Natural killer cell treated with Interleukin-12 subunit alpha and Interleukin-12 subunit beta and Interleukin-15 and Interleukin-18, amount 100 ng/mL, for 72 hours (primary cell): Measurements from ENCODE around the gene THRA. TPM values are rescaled to one million over a fixed set of nuclear protein-coding genes. Genes with fewer than 3 reads are reported as not detected.
A peak's percentile ranks its signal among the peaks of the same experiment; 100 is the strongest.
"Not testable (repeated sequence)": the region's sequence is repeated elsewhere in the genome, so short reads cannot be mapped to it uniquely, and the experiment has no call there.

Experiments used
- ATAC-seq, 2 donors: fragments of 150-1000 bp; cut with Tn5 transposase in 1 of 2; sonication (Bioruptor Pico), chemical (Tn5 transposase) in 1 of 2; 2 replicates each; pipeline ENCODE4 v1.10.0; 2021
- DNase-seq: peaks from one replicate; pipeline ENCODE4 v3.0.0; 2022; ENCODE audit warnings: low spot score
- H3K27ac Mint-ChIP-seq, 2 donors: 1 replicate in 1 of 2; 2 replicates in 1 of 2; pipeline ENCODE4 v1.8.0; 2022; ENCODE audit warnings: mixed read lengths in 2 of 2, mild to moderate bottlenecking in 1 of 2, moderate library complexity in 1 of 2
- H3K27me3 Mint-ChIP-seq, 2 donors: 1 replicate in 1 of 2; 2 replicates in 1 of 2; pipeline ENCODE4 v1.8.0; 2022; ENCODE audit warnings: mixed read lengths in 2 of 2
- H3K36me3 Mint-ChIP-seq: one replicate; pipeline ENCODE4 v1.8.0; 2022; ENCODE audit warnings: mixed read lengths
- H3K4me1 Mint-ChIP-seq, 2 donors: 1 replicate in 1 of 2; 2 replicates in 1 of 2; pipeline ENCODE4 v1.8.0; 2022; ENCODE audit warnings: low read depth in 2 of 2, mixed read lengths in 2 of 2, mild to moderate bottlenecking in 1 of 2
- H3K4me3 Mint-ChIP-seq: one replicate; pipeline ENCODE4 v1.8.0; 2022; ENCODE audit warnings: mixed read lengths
- H3K9me3 Mint-ChIP-seq: 2 replicates; pipeline ENCODE4 v1.8.0; 2022; ENCODE audit warnings: mixed read lengths
- total RNA-seq, 2 donors: library from RNA; stranded (reverse); gene quantifications; one replicate each; pipeline ENCODE4 v1.2.3, GENCODE V29; 2022

THRA gene
- total RNA-seq, 2 donors from 2014 or later, result 4.9 to 10.9 TPM

DNA sequence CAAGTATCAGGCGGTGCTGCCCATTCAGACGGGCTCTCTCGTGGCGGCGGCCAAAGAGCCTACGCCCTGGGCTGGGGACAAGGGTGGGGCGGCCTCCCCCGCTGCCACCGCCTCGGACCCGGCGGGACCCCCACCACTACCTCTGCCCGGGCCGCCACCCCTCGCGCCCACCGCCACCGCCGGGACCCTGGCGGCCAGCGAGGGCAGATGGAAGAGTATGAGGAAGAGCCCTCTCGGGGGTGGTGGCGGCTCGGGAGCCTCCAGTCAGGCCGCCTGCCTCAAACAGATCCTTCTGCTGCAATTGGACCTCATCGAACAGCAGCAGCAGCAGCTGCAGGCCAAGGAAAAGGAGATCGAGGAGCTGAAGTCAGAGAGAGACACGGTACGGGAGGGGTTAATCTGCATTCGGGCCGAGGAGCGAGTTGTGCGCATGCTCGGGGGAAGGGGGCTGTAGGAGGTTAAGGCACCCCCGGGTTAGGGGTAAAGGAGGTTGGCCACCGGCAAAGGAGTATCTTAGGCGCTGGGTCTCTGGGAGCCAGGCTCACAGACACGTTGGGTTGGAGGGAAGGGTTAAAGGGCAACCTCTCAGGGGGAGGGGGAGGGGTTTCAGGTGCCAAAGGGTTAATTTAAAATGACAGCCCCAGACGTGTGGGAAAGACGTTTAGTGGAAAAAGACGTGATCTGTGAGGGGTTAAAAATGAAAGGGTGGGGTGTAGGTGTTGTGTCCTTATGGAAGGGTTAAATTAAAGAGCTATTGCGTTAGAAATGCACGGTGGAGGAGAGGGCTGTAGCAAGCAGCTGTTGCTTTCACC, 60.4 kb downstream of the THRA start:
- H3K36me3 Mint-ChIP-seq, result peaks cover 16% of the 10 kb centered on the region

DNA sequence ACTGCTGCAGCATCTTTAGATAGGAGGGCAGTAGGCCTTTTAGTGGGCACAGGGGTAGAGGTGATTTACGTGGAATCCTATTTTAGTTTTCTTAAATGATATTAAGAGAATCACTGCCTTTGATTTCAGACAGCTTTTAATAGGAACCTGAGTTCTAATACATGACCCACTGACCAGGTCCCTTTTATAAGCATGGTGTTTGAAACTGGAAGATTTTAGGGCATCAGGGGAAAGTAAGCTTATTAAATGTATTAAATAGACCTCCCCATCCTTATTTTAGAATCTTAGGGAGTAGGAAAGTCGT, 61.0 kb downstream of the THRA start:
- peaks cover 16% of the 10 kb centered on the region for H3K36me3 Mint-ChIP-seq
- H3K27ac Mint-ChIP-seq, result peak overlapping the region; percentile 85 to 93
- no peaks in the 10 kb centered on the region for H3K27me3 Mint-ChIP-seq
- peak overlapping the region; percentile 100 for H3K4me3 Mint-ChIP-seq
- peaks cover 33% of the 10 kb centered on the region in 2 donors for H3K4me1 Mint-ChIP-seq
- DNase-seq (no peak), ATAC-seq (no peak)
- no peaks in the 10 kb centered on the region for H3K9me3 Mint-ChIP-seq

More for the DNA sequence above, 60.4 kb downstream of the THRA start:
- Mint-ChIP-seq H3K4me1 (peaks cover 33 to 36% of the 10 kb centered on the region in 2 donors), H3K27ac (peak overlapping the region; percentile 85 to 93), H3K9me3 (no peaks in the 10 kb centered on the region), H3K4me3 (peak overlapping the region; percentile 100), H3K27me3 (no peaks in the 10 kb centered on the region)
- peak in 1 of 2 donors; percentile 22 for ATAC-seq
- DNase-seq, result peak; percentile 73

DNA sequence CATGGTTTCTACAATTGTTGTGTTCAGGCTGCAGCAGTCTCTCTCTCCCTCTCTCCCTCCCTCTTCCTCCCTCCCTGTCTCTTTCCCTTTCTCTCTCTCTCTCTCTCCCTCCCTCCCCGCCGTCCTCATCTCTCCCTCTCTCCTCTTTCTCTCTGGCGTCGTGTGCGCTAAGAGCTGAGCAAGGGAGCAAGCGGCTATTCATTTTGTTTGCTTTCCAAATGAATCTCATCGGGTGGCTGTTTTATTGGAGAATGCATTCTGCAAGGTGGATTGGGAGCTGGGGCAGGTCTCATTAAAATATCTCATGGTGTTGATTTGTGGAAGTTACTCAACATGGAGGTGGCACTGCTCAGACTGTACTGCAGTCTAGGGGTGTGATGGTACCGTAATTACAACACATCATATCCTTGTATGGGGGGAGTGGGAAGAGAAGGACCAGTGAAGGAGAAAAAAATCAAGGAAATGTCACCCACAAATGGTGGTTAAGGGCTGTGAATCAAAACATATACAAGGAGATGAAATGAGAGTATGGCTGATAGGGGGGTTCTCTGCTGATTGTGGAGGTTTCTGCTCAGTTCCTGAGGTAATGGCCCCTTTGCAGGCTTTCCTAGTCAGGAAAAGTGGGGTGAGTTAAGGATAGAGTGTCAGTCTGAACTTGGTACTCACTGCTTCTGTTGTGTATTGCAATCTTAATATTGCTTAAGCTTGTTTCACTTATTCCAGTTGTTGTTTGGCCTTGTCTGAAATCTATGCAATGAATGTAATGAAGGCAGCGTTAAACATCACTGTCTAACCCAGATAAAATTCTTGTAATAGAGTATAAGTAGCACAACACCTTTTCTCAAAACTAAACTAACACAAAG, 61.7 kb downstream of the THRA start:
- Mint-ChIP-seq H3K27me3 (no peaks in the 10 kb centered on the region), H3K4me3 (peak overlapping the region; percentile 100), H3K9me3 (no peaks in the 10 kb centered on the region), H3K27ac (peak overlapping the region; percentile 85 to 93), H3K4me1 (peaks cover 33% of the 10 kb centered on the region in 2 donors), H3K36me3 (peaks cover 21% of the 10 kb centered on the region)
- no peak for DNase-seq
- no peak for ATAC-seq

DNA sequence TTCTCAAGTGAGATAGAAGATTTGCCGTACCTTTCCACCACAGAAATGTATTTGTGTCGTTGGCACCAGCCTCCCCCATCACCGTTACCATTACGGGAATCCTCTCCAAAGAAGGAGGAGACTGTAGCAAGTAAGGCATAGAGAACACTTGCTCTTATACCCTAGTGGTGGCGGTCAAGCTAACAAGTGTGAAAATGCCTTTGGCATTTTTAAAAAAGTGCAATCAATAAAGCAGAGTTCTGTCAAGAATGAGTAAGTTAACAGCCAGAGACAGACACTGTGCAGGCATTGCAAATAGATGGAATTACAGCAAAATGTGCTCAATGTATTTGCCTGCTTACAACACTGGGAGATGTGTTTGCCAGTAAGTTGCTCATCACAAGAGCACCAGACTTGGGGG, 66.7 kb downstream of the THRA start:
- no peaks in the 10 kb centered on the region for H3K27me3 Mint-ChIP-seq
- peak overlapping the region in 1 of 2 donors; percentile 77 for H3K27ac Mint-ChIP-seq

DNA sequence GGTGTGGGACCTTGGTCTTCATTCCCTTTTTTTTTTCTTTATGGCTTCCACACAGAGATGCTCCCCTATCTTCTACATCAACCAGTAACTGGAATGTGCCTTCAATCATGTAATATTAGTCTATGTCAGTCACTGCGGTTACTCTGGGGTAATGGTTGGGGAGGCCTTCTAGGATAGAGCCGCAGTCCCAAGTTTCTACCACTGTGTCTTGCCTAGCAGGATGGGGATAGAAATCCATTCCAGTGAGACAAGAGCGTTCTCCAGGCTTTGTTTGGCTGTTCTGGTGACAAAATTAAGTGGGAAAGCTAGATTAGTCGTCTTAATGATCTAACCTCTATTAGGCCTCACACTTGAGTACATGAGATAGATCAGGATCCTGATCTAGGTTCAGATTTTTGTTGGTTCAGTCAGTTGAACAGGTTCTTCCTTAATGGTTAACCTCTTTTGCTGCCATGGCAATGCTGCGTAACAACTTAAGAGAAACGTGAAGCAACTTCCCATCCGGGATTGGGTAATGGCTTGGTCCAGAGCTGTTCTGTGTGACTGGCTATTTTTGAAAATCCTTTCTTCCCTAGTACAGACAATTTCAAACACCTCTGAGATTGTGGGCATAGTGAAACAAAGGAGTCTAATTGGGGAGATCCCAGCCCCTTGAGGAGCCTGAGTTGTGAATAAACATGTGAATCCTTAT, 67.7 kb downstream of the THRA start:
- ATAC-seq, result peak in 1 of 2 donors; percentile 43

More for the DNA sequence above, 66.7 kb downstream of the THRA start:
- peaks cover 54% of the 10 kb centered on the region for H3K36me3 Mint-ChIP-seq
- DNase-seq (no peak), ATAC-seq (no peak)
- no peaks in the 10 kb centered on the region for H3K9me3 Mint-ChIP-seq
- no peak overlapping the region for H3K4me3 Mint-ChIP-seq
- H3K4me1 Mint-ChIP-seq, result peaks cover 17 to 26% of the 10 kb centered on the region in 2 donors

DNA sequence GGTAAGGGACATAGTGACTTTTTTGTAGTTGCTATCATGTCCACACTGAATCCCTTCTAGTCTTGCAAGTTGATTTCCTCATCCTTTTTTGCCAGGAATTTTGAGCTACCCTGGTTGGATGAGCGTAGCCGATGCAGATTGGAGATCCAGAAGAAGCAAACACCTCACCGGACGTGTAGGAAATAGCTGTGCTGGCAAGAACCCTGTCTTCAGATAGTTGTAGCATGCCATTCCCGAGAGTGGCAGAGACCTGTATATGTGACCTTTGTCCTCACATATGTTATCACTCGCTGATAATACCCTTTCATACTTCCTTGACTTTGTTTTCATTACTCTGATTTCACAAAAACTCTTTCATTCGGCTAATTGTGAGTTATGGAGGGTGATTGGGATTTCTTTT, 71.4 kb downstream of the THRA start:
- H3K9me3 Mint-ChIP-seq, result no peaks in the 10 kb centered on the region
- peaks cover 8 to 14% of the 10 kb centered on the region in 2 donors for H3K4me1 Mint-ChIP-seq
- DNase-seq (no peak), ATAC-seq (no peak)
- no peaks in the 10 kb centered on the region for H3K27me3 Mint-ChIP-seq
- H3K27ac Mint-ChIP-seq, result peak overlapping the region in 1 of 2 donors; percentile 32
- H3K4me3 Mint-ChIP-seq, result no peak overlapping the region
- H3K36me3 Mint-ChIP-seq, result peaks cover 54% of the 10 kb centered on the region

More for the DNA sequence above, 67.7 kb downstream of the THRA start:
- peaks cover 61% of the 10 kb centered on the region for H3K36me3 Mint-ChIP-seq
- H3K27ac Mint-ChIP-seq, result peak overlapping the region; percentile 26 to 77
- no peaks in the 10 kb centered on the region for H3K27me3 Mint-ChIP-seq
- no peak for DNase-seq
- no peak overlapping the region for H3K4me3 Mint-ChIP-seq
- H3K9me3 Mint-ChIP-seq, result no peaks in the 10 kb centered on the region
- H3K4me1 Mint-ChIP-seq, result peaks cover 13 to 20% of the 10 kb centered on the region in 2 donors

DNA sequence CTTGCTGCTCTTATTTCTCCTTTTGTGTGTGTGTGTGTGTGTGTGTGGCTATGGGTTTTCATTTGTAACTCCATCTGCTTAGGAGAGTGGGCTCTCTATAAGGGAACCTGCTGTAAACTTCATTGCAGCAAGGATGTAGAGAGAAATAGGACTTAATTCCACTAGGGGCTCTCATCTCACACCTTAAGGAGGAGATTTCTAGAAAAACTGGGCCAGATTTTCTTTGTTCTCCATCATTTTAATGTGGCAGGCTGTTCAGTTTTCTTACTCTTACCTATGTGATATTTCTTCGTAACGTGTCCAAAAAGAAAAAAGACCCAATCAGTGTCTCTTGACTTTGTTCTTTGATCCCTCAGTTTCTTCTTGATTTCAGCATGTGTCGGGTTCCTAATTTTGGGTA, 73.1 kb downstream of the THRA start:
- H3K36me3 Mint-ChIP-seq, result peaks cover 41% of the 10 kb centered on the region

DNA sequence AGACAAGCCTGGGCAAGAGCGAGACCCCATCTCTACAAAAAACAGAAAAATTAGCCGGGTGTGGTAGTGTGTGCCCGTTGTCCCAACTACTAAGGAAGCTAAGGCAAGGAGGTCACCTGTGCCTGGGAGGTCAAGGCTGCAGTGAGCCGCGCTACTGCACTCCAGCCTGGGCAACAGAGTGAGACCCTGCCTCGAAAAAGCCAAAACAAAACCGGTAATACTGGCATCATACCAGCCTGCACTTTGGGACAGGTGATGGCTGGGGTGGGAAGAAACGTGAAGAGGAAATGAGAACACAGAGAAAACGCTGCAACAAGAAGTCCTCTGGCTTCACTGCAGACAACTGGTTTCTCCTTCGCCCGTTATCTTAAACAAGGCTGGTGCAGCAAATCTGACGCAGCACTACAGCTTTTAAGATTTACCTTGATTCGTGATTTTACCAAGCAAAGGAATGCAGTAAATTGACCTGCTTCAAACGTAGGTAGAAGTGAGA, 76.8 kb downstream of the THRA start:
- Mint-ChIP-seq H3K4me1 (peaks cover 21 to 24% of the 10 kb centered on the region in 2 donors), H3K36me3 (peaks cover 18% of the 10 kb centered on the region), H3K27me3 (no peaks in the 10 kb centered on the region), H3K27ac (peak overlapping the region; percentile 92 to 96), H3K9me3 (no peaks in the 10 kb centered on the region), H3K4me3 (peak overlapping the region; percentile 94)
- DNase-seq (no peak), ATAC-seq (no peak)

More for the DNA sequence above, 73.1 kb downstream of the THRA start:
- no peak for ATAC-seq
- Mint-ChIP-seq H3K4me3 (no peak overlapping the region), H3K27me3 (no peaks in the 10 kb centered on the region), H3K4me1 (peaks cover 10 to 13% of the 10 kb centered on the region in 2 donors), H3K27ac (peak overlapping the region; percentile 14 to 63), H3K9me3 (no peaks in the 10 kb centered on the region)
- DNase-seq, result no peak

DNA sequence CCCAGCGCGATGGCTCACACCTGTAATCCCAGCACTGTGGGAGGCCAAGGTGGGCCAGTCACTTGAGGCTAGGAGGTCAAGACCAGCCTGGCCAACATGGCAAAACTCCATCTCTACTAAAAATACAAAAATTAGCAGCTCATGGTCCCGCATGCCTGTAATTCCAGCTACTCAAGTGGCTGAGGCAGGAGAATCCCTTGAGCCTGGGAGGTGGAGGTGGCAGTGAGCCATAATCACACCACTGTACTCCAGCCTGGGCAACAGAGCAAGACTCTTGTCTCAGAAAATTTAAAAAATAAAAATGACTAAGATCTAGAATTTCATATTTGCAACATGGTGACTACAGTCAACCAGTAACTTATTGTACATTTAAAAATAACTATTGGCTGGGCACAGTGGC, 80.4 kb downstream of the THRA start:
- H3K27ac Mint-ChIP-seq, result not testable (repeated sequence)

More for the DNA sequence above, 80.4 kb downstream of the THRA start:
- H3K27me3 Mint-ChIP-seq, H3K9me3 Mint-ChIP-seq, ATAC-seq, H3K4me3 Mint-ChIP-seq, DNase-seq: not testable (repeated sequence)
- peaks cover 13% of the 10 kb centered on the region for H3K36me3 Mint-ChIP-seq
- H3K4me1 Mint-ChIP-seq, result peaks cover 32 to 34% of the 10 kb centered on the region in 2 donors

Other genes starting within 250 kb of the THRA start
- 10 to 100 TPM; 65.5 to 80.9 TPM for gene IKZF3, start 198.7 kb upstream of the THRA start, total RNA-seq
- gene ZPBP2, start 194.8 kb upstream of the THRA start, total RNA-seq, result not detected
- gene GSDMB, start 144.3 kb upstream of the THRA start, total RNA-seq, result 10 to 100 TPM; 39.0 to 54.1 TPM
- gene ORMDL3, start 135.4 kb upstream of the THRA start, total RNA-seq, result 100 to 1,000 TPM in 1 of 2 donors, 10 to 100 TPM in 1; 94.2 to 124 TPM
- not detected for gene LRRC3C, start 135.2 kb upstream of the THRA start, total RNA-seq
- 1 to 10 TPM in 1 of 2 donors, under 1 TPM in 1; 0.24 to 1.1 TPM for gene GSDMA, start 100.0 kb upstream of the THRA start, total RNA-seq
- 100 to 1,000 TPM; 148 to 163 TPM for gene PSMD3, start 82.2 kb upstream of the THRA start, total RNA-seq
- gene CSF3, start 47.5 kb upstream of the THRA start, total RNA-seq, result under 1 TPM in 1 of 2 donors, not detected in 1; 0.78 TPM
- 100 to 1,000 TPM in 1 of 2 donors, 10 to 100 TPM in 1; 91.5 to 147 TPM for gene MED24, start 8.6 kb upstream of the THRA start, total RNA-seq
- 1 to 10 TPM; 1.4 to 5.4 TPM for gene NR1D1, start 37.6 kb downstream of the THRA start, total RNA-seq
- gene MSL1, start 59.0 kb downstream of the THRA start, total RNA-seq, result 100 to 1,000 TPM in 1 of 2 donors, 10 to 100 TPM in 1; 79.8 to 102 TPM
- 100 to 1,000 TPM in 1 of 2 donors, 10 to 100 TPM in 1; 83.1 to 101 TPM for gene CASC3, start 77.6 kb downstream of the THRA start, total RNA-seq
- gene RAPGEFL1, start 114.5 kb downstream of the THRA start, total RNA-seq, result 10 to 100 TPM in 1 of 2 donors, 1 to 10 TPM in 1; 5.9 to 17.2 TPM
- gene WIPF2, start 156.3 kb downstream of the THRA start, total RNA-seq, result 10 to 100 TPM; 32.4 to 34.6 TPM
- gene CDC6, start 224.9 kb downstream of the THRA start, total RNA-seq, result 100 to 1,000 TPM in 1 of 2 donors, 10 to 100 TPM in 1; 79.2 to 172 TPM
- 10 to 100 TPM; 26.4 to 37.8 TPM for gene RARA, start 246.2 kb downstream of the THRA start, total RNA-seq